NCI-H510A treated with DMSO at 0.1 percent for 48 hours (cell line): ENCODE data around the gene RNF182.
"Not testable (repeated sequence)": the region's sequence is repeated elsewhere in the genome, so short reads cannot be mapped to it uniquely, and the experiment has no call there.

Experiments
- DNase-seq: peaks from one replicate; lab custom pipeline; 2025; lab: John Stamatoyannopoulos, UW

RNF182 gene

DNA sequence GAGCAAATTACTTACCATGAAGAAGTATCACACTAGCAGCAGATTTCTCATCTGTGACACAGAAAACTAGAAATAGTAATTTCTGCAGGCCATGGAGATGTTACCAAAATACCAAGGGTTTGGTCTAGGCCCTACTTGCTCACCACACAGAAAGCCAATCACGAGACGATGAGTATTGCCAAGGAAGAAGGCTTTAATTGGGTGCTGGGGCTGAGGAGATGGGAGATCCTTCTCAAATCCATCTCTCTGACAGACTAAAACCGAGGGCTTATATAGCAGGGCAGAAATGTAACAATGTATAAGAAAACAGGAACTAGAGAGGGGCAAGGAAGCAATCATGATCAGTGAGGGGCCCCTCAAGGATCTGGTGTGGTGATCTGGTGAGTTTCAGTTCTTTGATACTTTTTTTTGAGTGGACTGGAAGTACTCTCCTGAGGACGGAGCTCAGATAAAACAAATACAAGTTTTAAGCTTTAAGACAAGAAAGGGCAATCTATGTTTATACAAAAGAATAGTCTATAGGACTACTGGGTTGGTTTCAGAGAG lies 40.9 kb downstream of the RNF182 start:
- no peak for DNase-seq

- no peak for DNase-seq
These were observed 46.6 kb downstream of the RNF182 start for GRCh38 chr6:13971303-13971702.

DNA sequence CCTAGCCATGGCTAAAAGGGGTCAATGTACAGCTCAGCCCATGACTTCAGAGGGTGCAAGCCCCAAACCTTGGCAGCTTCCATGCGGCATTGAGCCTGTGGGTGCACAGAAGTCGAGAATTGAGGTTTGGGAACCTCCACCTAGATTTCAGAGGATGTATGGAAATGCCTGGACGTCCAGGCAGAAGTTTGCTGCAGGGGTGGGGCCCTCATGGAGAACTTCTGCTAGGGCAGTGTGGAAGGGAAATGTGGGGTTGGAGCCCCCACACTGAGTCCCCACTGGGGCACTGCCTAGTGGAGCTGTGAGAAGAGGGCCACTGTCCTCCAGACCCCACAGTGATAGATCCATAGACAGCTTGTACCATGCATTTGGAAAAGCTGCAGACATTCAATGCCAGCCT lies 47.9 kb downstream of the RNF182 start:
- DNase-seq = not testable (repeated sequence)

DNA sequence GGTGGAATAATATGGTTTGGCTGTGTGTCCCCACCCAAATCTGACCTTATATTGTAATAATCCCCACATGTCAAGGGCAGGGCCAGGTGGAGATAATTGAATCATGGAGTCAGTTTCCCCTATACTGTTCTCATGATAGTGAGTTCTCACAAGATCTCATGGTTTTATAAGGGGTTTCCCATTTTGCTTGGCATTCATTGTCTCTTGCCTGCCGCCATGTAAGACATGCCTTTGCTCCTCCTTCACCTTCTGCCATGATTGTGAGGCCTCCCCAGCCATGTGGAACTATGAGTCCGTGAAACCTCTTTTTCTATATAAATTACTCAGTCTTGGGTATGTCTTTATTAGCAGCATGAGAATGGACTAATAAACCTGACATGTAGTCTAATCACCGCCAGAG lies 48.7 kb downstream of the RNF182 start:
- DNase-seq = not testable (repeated sequence)

GRCh38 chr6:13978102-13978640 lies 53.4 kb downstream of the RNF182 start:
- no peak for DNase-seq

DNA sequence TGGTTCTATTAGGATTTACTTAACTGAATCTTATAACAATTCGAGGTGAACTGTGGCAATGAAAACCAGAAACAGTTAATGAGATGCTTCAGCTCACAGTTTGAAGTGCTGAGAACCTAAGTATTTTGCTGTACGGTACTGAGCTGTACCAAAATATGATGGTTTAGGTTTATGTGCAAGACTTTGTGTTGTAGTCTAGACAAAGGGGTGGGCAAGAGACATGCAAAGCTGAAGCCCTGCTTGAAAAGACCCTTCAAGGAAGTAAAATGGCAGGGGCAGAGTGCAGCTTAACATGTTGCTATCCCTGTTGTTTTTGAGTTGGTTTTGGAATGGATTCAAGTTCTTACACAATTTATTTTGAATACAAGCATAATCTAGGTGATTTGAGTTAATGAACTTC lies 54.0 kb downstream of the RNF182 start:
- DNase-seq = no peak

GRCh38 chr6:13979284-13980171 lies 54.8 kb downstream of the RNF182 start:
- DNase-seq = no peak

GRCh38 chr6:13980534-13980933 lies 55.8 kb downstream of the RNF182 start:
- DNase-seq = no peak

GRCh38 chr6:13985663-13986325 lies 61.0 kb downstream of the RNF182 start:
- DNase-seq = no peak

DNA sequence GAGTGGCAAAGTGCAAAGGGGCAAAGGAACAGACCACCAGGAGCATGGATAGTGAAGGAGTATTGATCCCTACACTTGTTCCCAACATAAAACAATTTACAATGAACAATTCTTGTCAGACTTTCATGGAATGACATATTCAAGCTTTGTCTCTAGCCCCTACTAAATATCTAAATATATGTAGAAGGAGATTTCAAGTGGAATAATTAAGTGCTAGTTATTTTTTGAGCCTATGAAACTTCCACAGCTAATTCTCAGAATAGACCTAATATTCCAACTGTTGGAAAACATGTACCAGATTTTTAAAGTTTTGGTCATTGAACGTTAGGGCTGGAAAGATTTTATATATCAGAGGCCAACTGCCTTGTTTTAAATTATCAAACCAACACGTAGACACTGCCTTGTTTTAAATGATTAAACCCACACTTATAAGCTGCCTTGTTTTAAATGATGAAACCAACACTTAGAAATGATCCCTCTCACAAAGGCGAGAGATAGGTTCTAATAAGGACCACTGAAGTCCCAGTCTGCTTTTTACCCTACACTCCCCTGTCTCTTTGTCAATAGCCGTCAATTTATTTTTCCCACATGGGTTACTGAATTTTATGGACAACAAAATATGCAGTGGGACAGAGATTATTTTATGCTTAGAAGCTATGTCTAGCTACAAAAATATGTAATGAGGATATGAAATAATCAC lies 62.1 kb downstream of the RNF182 start:
- DNase-seq = no peak

DNA sequence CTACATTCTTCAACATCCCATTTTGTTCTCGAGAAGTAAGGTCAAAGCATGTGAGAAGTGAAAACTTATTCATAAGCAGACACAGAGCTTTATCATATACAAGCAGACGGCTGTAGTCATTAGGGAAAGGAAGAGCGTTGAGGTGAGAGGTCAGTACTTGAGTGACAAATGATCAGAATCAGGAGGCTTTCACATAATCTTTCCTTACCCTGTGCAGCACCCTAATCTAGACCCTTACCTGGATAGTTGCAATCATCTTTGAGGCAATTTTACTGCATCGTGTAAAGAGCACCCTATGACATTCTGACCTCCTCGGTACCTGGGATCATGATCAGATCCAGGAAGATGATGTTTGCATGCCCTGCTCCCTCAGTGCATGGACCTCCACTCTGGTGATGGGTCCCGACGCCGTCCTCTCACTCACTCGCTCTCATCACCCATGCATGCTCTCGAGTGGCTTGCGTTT lies 62.7 kb downstream of the RNF182 start:
- DNase-seq = no peak

- no peak for DNase-seq
These were observed 63.4 kb downstream of the RNF182 start for GRCh38 chr6:13988049-13988738.

DNA sequence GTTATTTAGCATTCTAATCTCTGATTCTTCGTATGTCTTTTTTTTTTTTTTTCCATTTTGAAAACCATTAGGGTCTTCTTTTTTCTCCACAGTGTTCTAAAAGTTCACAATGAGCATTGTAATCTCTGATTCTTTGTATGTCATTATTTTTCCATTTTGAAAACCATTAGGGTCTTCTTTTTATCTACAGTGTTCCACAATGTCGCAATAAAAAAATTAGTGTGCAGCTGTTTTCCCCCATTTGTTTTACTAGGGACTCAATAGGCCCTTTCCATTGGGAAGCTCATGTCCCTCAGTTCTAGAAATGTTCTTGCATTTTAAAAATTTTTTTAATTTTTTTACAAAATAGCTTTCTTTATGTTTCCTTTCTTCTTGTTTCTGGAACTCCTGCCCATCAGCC lies 64.2 kb downstream of the RNF182 start:
- no peak for DNase-seq

- no peak for DNase-seq
These were observed 64.9 kb downstream of the RNF182 start for GRCh38 chr6:13989496-13990144.

DNA sequence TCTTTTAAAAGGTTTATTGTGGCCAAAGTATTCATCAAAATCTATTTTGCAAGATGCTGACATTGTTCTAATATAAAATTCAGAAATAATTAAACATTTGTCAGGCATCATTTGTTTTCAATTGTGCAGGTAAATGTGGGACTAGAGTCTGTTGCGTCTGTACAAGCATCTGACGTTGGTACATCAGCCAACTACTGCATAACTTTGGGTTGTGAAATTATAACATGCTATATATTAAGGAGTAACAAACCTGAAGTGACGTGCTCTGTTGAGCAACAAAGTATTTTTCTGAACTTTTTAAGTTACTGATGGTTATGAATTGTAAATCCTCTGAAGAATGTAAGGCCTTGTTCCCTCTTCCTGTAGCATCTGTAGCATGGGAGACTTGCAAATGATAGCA lies 66.0 kb downstream of the RNF182 start:
- no peak for DNase-seq

GRCh38 chr6:13991393-13991792 lies 66.6 kb downstream of the RNF182 start:
- DNase-seq = no peak

- no peak for DNase-seq
These were observed 67.8 kb downstream of the RNF182 start for GRCh38 chr6:13992417-13993055.

DNA sequence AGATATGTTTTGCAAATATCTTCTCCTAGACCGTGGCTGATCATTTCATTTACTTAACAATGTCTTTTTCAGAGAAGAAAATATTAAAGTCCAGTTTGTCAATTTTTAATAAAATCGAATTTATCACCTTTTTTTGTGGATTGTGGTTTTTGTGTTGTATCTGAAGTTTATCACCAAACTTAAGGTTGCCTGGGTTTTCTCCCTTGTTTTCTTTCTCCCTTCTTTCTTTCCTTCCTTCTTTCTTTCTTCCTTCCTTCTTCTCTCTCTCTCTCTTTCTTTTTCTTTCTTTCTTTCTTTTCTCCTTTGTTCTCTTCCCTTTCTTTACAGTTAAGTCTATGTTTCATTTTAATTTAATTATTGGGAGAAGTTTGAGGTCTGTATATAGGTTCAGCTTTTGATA lies 68.7 kb downstream of the RNF182 start:
- no peak for DNase-seq

DNA sequence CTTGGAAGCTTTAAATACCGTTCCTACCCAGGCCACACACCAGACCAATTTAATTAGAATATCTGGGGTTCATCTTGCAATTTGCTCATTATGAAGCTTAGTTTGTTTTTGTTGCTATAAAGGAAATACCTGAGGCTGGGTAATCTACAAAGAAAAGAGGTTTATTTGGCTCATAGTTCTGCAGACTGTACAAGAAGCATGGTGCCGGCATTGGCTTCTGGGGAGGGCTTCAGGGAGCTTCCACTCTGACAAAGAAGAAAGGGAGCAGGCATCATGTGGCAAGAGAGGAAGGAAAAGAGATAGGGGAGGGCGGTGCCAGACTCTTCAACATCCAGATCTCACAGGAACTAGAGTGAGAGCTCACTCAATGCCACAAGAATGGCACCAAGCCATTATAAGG lies 73.6 kb downstream of the RNF182 start:
- no peak for DNase-seq

- DNase-seq = no peak
These were observed 76.1 kb downstream of the RNF182 start for GRCh38 chr6:14000901-14001300.
